Measurements from ENCODE around the gene NTMT2. TPM values are rescaled to one million over a fixed set of nuclear protein-coding genes. Genes with fewer than 3 reads are reported as not detected.
"Not testable (repeated sequence)": the region's sequence is repeated elsewhere in the genome, so short reads cannot be mapped to it uniquely, and the experiment has no call there.

NTMT2 gene
- 0.41 TPM for total RNA-seq

DNA sequence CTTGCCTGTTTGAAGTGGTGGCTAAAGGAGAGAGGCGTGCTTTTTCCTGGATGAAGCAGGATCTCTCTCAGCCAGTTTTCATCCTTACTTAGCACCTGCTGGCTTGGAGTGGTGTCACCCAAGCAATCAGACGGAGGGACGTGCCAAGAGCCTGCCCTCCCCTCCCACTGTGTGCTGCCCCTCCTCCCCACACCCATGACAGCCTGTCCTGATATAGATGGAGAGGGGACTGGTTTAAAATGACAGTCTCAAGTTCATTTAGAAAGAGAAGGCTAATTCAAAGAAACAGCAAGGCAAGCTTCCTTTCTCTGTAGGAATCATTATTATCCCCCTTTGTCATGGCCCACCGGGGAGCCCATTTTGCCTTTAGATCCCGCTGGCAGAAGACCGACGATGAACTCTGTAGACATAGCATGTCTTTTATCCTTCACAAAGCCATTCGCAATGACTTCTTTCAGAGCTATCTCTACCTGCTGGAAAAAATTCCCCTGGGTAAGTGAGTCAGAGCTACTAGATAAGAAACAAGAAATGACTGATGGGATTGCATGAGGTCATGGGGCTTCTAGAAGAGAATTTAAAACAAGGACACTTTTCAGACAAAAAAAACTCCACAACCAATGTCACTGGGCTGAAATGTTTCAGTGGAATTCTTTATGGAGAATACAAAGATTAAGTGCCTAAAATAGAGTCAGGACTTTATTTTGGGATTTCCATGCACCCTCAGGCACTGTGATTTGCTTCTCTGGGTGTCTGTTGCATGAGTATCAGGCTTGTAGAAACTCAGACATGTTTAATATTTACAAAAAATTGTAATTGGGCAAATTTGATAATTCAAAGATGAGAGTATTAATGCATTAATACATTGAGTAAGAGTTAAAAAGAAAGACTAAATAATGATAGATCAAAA lies at the start of gene NTMT2:
NTMT2 (plus strand) TSS at position 190 of the 907 bp plus-strand sequence; CDS start at position 339, 149 bp downstream.
- FAIRE-seq, result no peak
- no peak for DNase-seq (ENCODE audit: low spot score in 2 of 2)

DNA sequence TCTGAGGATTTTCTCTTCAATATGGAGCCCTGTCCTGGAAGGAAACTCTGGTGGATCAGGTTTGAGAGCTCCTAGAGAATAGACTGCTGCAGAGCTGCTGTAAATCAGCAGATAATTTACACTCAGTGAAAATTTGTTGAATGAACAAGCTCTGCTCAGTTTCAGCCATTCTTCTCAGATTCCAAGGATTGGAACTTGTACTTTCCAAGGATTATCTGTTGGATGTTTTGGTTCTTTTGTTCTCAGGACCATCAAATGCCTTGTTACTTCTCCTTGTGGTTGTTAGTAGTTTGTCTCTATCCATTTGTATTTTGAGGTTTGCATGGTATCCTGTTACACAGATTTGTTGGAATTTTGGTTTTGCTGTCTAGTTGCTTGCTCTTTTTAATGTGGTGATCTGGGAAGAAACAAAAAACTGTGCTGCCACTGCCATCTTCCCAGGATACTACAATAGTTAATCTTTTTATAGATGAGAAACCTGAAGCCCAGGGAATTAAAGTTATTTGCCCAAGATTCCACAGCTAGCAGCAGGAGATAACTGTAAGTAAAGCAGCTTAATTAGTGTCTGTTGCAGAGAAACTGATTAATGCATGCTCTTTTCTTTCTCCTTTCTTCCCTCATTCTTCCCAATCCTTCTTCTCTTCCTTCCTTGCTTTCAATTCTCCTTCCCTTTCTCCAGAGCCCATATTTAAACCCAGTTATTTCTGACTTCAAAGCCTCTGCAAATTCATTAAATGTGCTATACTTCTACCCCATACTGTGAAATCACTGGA lies 49.6 kb upstream of the NTMT2 start:
- FAIRE-seq (no peak), DNase-seq (ENCODE audit: low spot score in 2 of 2) (no peak)

DNA sequence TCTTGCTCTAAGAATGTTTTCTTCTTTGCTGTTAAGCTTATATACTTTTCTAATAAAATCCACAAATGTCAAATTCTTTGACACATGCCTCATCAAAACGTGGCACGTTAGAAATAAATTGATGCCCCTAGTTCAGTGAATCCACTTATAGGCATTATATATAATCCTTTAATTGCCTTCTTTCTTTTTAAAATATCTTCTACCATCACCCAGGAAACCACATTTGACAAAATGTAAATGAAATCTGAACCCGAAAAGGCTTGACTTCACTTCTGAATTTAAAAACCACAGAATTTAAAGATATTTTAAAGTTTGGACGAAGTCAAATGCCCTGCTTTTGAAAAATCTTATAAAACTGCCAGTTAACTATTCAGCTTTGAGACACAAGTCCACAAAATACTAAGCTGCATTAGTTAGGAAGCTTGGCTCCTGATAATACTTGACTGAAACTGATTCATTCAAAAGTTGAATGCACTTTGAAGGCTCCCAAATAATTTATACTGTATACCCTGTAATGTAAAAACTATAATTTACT lies 48.9 kb upstream of the NTMT2 start:
- no peak for DNase-seq (ENCODE audit: low spot score in 2 of 2)
- no peak for FAIRE-seq

DNA sequence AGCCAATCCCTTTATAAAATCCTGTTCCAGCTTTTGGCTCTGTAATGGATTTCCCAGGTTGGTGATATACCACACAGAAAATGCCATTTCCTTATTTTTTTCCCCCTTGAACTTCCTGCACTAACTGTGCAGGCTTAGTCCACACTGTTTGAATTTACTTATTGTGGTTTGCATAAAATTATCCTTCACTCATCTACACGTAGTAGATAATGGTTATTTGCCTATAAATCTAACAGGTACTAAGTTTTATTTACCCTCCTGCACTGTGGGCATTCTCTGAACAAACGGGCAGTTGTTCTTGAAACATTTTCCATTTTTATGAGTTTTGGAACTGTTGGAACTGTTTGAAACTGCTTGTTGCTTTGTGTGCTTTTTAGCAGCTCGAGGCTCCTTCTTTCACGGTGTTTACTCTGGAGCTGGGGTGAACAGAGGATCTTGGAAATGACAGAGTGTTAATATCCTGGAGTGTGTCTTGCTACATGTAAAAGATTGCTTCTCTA lies 48.3 kb upstream of the NTMT2 start:
- no peak for FAIRE-seq
- DNase-seq (ENCODE audit: low spot score in 2 of 2), result no peak

DNA sequence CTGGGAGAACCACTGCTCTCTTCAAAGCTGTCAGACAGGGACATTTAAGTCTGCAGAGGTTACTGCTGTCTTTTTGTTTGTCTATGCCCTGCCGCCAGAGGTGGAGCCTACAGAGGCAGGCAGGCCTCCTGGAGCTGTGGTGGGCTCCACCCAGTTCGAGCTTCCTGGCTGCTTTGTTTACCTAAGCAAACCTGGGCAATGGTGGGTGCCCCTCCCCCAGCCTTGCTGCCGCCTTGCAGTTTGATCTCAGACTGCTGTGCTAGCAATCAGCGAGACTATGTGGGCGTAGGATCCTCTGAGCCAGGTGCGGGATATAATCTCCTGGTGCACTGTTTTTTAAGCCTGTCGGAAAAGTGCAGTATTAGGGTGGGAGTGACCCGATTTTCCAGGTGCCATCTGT lies 32.6 kb upstream of the NTMT2 start:
- DNase-seq (ENCODE audit: low spot score in 2 of 2); FAIRE-seq: not testable (repeated sequence)

DNA sequence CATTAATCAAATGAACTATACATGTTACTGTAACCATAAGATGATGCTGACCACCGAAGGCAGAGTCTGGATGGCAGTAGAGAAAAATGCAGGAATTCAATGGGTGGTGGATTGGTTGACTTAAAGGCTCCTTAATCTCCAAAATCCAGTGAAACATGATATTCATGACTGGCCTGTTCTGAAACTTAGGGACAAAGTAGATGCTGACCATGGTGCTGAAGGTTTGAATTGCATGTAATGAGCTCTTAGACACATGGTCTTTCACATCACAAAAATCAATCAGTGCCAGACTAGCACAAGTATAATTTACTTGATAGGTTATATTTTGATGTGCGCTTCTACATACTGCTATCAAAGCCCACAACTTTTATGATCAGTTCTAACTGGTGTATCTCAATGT lies 30.9 kb upstream of the NTMT2 start:
- DNase-seq (ENCODE audit: low spot score in 2 of 2), result no peak
- FAIRE-seq, result no peak

DNA sequence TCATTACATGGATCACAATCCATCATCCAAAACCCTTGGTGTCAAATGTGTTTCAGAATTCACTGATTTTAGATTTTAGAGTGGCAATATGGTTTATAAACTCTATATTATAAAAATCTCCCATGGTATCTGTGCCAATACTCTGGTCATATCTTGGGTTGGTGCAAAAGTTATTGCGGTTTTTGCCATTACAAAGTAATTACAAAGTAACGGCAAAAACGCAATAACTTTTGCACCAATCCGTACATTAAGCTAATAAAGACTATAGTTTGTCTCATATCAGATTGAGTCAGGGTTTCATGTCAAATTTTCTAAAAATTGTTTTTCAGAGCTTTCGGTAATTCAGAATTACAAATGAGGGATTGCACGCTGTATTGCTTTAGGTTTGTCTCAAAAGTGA lies 23.4 kb upstream of the NTMT2 start:
- DNase-seq (ENCODE audit: low spot score in 2 of 2), result no peak

DNA sequence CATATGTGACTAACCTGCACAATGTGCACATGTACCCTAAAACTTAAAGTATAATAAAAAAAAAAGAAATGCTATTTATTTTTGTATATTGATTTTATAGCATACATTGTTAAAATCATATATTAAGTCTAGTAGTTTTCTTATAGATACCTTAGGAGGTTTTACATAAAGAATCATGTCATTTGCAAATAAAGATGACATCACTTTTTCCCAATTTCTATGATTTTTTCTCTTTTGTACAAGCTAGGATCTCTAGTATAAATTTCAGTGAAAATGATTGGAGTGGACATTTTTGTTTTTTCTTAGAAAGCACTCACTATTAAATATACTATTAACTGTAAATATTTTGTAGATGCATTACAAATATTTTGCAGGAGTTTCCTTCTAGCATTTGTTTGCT lies 20.5 kb upstream of the NTMT2 start:
- no peak for FAIRE-seq
- DNase-seq (ENCODE audit: low spot score in 2 of 2), result no peak

More for the DNA sequence above, 23.4 kb upstream of the NTMT2 start:
- FAIRE-seq, result no peak

DNA sequence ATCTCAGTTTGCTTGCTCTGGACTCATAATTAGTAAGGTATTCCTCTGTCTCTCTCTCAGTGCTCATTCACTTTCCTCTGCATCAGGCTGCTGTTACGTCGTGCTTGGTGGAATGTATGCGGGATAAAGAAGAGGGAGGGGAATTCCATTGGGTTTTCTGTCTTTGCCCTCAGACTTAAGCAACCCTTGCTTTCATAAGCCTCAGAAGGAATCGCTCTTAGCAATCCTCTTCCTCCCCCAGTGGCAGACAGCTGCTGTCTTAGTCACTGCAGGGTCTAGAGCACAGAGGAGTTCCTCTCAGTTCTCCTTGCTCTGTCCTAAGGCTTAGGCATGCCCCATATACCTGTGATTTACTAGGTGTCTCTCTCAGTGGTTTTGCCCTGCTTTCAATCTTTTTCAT lies 19.1 kb upstream of the NTMT2 start:
- DNase-seq (ENCODE audit: low spot score in 2 of 2) (no peak), FAIRE-seq (no peak)

DNA sequence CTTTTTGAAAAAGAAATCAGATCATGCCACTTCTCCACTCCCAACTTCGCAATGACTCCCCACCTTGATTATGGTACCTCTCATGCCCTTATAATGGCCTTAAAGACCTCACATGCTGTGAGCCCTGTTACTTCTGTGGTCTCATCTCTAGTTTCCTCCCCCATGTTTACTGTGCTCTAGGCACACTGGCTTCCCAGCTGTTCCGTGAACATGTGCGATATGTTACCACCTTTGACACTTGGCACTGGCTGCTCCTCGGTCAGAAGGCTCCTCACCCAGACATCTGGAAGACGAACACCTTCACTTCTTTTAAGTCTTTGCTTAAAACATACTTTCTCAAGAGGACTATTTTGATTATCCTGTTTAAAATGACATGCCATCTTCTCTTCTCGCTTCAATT lies 14.3 kb upstream of the NTMT2 start:
- DNase-seq (ENCODE audit: low spot score in 2 of 2) (no peak), FAIRE-seq (no peak)

DNA sequence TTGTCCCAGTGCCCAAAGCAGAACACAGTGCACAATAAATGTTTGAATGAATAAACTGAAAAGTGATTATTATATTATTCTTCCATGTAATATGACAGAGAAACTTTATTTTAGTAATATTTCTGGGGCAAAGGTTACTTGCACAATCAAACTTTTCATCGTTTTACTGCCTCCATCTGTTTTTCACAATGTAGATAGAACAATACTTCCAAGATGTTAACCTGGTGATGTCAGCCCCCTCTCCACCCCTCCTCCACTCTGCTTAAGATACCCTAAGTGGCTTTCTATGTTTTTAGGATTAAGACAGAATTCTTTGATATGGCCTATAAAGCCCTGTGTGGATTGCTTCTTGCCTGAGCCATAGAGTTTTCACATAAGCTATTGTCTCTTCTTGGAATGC lies 13.8 kb upstream of the NTMT2 start:
- FAIRE-seq, result no peak

DNA sequence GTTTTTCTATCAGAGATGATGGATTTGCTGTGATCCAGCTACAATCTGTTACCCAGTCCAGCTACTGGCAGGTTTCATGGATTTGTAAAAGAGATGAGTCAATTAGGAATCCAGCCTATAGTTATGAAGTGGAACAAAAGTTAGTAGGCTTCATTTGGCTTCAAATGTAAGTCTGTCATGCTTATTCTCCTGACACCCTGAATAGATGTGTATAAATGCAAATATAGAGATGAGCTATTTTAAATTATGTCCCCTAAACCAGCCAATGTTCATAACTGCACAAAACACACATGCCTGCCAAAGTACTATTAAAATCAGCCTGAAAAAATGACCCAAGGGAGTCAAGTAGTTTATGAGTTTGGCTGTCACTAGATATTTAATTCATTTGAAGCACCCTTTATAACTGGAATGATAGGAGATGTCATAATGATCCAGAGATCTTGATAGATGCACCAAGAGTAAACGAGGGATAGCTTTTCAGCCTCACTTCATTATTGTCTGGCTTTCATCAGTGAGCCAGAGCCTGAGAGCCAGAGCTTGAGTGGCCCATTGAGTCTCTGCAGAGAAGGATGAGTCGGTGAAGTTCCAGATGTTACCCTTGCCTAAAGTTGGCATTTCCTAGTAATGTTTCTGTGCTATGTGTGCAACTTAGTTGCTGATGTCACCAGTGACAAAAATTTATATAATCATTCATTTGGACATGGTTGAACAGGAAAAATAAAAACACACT lies 11.8 kb upstream of the NTMT2 start:
- FAIRE-seq, result no peak
- DNase-seq (ENCODE audit: low spot score in 2 of 2), result no peak

More for the DNA sequence above, 13.8 kb upstream of the NTMT2 start:
- no peak for DNase-seq (ENCODE audit: low spot score in 2 of 2)

DNA sequence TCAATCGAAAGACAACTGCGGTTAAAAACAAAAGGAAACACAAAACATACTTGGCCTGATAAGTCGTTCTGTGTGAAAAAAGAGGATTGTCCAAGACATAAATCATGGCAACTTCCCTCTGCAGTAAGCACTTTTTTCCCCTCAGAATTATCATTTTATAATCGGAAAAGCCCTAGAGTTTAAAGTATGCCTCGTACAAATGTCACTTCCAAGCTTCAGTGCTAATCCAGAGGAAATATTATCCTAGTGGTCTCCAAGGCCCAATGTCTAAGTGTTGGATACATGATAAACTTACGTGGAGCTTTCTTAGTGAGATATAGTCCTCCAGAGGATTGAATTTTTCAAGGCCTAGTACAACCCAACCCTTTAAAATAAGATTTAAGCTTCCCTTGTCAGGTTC lies 11.2 kb upstream of the NTMT2 start:
- DNase-seq (ENCODE audit: low spot score in 2 of 2) (no peak), FAIRE-seq (no peak)

DNA sequence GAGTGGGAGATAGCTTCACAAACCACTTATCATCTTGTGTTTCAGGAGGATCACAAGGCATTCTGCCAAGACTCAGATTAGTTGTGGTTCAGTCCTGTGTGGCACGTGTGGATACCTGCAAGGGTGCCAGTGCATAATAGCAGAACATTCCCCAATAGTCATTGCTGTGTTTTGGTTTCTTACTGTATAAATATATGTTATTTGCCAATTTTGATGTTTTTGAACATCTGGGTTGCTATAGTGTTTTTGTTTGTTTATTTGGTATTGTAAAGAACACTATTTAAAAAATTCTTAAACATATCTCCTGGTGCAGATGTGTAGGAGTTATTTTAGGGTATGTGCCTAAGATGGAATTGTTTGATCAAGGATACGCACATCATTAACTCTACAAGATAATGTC lies 5.4 kb upstream of the NTMT2 start:
- FAIRE-seq, result no peak

DNA sequence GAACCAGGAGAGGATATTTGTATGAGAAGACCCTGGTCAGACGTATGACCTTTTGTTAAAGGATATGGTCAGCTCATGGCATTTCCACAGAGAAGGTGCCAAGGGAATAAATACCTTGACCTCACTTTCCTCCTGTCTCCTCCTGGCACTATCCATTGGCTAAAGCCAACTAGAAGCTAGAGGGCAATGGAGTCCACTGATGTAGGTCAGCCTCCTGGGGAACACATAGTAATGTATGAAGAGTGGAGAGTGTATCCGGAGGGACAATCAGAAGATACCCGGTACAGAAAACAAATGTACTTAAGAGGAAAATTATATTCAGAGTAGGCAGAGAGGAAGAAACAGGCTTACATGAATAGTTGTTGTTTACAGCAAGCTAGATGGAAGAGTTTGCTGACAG lies 698 bp upstream of the NTMT2 start:
- FAIRE-seq (no peak), DNase-seq (ENCODE audit: low spot score in 2 of 2) (no peak)

More for the DNA sequence above, 5.4 kb upstream of the NTMT2 start:
- DNase-seq (ENCODE audit: low spot score in 2 of 2), result no peak

DNA sequence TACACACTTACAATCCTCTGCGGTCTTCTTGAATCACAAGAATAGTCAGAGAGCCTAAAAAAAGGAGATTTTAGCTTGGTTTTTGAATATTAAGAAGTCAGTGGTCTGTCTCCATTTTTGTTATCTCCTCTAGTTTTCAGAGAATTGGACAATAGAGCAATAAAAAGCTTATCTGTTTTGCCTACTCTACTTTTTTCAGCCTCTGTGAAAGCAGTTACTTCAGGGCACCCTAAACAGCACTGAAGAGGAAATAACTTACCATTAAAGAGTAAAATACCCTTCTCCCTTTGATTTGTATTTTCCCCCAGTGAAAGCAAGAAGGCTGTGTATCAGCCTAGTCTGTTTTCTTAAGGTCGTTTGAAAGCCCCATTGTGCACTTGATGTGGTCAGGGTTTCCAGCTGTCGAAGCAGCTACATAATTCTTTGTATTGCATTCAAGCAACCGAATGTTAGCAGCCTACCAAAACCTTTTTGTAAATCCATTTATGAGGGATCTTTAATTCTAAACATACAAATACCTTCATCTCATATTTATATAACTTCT lies 1.0 kb downstream of the NTMT2 start:
- no peak for FAIRE-seq
- no peak for DNase-seq (ENCODE audit: low spot score in 2 of 2)

DNA sequence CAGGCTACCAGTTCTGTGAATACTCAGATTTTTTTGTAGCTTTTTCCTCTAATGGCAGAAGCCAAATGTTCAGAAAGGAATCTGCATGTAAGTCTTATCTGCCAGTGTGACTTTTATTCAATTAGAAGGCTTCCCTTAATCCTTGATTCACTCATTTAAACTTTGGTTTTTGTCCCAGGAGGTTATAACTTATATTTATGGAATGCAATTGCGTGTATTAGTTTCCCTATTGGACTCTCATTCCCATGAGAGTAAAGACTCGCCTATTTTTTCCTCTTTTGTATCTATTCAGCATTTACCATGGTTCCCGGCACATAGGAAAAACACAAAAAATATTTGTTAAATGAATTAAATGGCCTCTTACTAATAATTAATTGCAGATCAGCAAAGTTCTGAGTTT lies 3.5 kb downstream of the NTMT2 start:
- FAIRE-seq (no peak), DNase-seq (ENCODE audit: low spot score in 2 of 2) (no peak)

DNA sequence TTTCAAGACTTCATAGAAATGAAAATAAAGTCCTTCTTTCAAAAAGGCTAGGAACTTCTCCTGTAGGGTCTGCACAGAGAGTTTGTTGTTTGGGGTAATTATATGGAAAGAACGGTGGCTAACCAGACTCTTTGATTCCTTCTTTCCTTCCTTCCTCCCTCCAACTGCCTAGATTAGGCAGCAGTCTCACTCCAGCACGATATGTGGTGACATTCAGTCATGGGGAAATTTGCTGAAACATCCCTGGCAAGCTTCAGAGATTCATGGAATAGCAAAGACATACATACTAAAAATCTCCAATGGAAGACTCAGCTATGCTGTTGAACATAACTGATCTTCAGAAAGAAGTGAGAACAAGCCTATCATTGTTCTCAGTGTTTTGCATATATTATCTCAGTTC lies 4.3 kb downstream of the NTMT2 start:
- DNase-seq (ENCODE audit: low spot score in 2 of 2) (no peak), FAIRE-seq (no peak)

DNA sequence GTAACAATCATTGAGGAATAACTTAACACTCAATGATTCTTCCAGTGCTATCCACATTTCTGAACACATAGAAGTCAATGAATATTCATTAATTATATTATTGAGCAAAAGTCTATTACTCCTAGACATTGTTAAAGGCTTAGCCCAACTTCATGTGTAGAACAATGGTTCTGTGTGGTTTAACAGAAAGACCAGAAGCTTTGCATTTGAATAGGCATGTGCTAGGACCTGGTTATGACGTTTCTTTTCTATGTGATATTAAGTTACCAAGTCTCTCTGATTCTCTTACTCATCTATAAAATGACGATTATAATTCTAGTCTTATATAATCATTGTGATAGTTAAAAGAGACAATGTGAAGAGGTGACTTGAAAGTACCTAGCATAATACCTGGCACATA lies 5.2 kb downstream of the NTMT2 start:
- DNase-seq (ENCODE audit: low spot score in 2 of 2) (no peak), FAIRE-seq (no peak)

DNA sequence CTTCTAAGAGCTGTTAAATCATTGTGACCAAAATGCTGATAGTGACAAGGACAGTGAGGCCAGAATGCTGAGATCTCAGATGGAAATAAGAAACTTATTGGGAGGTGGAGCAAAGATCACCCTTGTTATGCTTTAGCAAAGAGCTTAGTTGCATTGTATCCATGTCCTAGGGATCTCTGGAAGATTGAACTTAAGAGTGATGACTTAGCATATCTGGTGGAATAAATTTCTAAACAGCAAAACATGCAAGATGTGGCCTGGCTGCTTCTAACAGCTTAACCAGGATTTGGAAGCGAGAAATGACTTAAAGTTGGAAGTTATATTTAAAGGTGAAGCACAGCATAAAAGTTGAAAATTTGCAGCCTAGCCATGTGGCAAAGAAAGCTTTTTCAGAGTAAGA lies 7.7 kb downstream of the NTMT2 start:
- no peak for DNase-seq (ENCODE audit: low spot score in 2 of 2)
- no peak for FAIRE-seq

All from frontal cortex (tissue), 4 donors.